GM03348 (cell line): ENCODE measurements around the gene SERPING1.
"Not testable (repeated sequence)": the region's sequence is repeated elsewhere in the genome, so short reads cannot be mapped to it uniquely, and the experiment has no call there.

Source experiments
- DNase-seq: peaks from one replicate; pipeline ENCODE4 v3.0.0; 2012; ENCODE audit warnings: low spot score

The SERPING1 gene

DNA sequence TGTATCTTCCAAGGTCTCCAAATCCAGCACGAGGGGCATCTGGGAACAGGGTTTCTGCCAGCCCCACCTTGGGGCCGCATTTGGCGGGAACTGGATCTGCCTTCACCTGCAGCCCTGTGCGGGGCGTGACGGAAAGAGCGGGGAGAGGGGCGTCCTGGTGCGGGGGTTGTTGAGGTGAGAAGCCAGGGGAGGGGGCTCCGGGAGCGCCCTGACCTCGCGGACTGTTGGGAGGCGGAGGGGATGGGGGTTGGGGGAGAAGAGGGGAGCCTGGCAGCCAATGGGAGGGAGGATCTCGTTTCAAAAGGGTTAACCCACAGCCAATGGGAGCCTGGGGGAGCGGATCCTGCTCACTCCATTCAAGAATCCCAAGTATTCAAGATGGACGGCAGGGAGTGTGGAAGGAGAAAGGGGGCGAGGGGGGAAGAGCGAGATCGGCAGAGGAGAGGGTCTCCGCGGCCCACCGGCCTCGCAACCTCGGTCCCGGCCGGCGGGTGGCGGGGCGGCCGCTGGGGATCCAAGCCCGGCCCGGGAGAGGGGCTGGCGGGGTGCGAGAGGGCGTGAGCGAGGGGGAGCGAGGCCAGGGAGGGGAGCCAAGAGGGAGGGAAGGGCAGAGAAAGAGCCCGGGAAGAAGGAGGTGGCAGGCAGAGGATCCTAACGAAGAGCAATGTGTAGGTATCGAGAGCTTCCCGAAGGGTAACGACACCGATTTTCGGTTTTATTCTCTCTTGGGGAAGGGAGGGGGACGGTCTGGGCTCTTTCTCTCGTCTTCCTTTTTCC, 40.7 kb downstream of the SERPING1 start:
- DNase-seq: peak; percentile 99

DNA sequence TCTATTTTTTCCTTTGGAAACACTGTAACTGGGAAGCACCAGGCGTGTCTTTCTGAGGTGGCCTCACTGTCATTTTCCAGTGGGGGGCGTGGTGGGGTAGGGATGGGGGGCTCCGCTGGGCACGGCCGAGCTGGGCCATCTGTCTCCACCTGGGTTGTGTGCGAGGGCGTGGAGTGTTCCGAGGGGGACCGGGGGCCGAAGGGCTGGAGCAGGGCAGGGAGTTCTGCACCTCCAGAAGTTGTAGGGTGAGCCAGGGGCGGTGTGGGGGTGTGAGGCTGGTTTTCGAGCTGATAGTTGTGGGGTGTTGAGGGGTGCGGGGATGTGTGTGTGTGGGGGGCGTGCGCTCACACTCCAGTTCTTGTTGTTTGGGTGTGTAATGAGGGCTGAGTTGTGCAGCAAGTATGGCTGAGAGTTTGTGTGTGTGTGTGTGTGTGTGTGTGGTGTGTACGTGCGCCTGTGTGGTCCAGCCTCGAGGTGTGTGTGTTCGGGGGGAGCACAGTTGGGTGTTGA, 41.4 kb downstream of the SERPING1 start:
- peak; percentile 43 for DNase-seq

DNA sequence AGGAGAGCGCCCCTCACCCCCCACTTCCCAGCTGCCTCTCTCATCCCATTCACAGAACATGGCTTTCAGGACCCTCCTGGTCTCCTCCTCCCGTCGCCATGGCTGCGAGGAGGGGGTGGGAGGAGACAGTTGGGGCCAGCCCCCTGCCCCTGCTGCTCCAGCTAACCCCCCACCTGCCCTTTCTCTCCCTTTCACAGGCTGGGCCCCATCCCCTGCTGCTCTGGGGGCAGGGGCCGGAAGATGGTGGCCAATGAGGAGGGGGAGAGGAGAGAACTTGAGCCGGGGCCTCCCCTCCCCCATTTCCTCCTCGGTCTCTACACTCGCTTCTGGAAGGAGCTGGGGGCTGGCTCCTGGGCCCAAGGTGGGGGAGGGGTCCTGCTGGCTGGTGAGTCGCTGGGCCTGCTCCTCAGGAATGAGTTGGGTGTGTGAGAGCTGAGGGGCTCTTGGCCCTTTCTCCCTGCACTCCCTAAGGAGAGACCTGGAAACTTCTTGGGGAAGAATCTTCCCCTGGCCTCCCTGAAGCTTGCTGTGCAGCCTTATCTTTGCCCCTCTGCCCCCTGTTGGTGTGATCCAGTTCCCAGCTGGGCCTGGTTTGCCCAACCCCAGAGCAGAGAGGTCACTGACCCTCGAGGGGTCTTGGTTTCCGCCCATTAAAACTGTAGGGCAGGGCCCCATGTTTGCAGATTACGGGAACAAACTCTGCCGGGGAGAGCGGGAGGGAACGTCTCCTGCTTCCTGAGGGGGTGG, 42.0 kb downstream of the SERPING1 start:
- peak; percentile 44 for DNase-seq

DNA sequence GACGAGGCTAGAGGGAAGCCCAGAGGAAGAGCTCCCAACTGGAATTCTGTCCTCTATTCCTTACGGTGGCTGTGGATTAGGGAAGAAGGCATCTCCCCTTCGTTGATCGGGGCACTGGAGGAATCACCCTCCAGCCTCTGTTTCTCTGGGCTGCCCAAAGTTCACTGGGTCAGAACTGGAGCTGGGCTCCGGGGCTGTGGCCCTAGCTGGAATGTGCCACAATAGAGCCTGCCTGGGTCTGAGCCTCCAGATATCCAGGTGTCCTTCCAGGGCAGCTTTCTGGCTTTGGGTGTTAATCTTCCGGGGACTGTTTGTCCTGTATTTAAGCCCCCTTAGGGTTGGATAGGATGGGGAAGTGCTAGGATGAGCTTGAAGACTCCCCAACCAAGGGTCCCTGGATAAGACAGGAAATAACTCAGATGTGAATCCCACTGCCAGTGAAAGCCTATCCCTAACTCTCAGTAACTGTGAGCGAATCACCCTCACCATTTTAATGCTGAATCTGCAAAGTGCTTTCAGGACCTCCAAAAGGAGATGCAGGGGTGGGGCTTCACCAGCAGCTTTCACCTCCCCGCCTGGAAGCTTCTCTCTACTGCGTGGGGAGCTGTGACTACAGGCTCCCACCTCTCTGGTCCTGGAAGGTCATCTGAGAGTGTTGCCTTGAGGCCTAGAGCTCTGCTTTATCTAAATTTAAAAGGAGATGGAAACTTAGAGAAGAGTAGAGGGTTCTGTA, 42.7 kb downstream of the SERPING1 start:
- no peak for DNase-seq

DNA sequence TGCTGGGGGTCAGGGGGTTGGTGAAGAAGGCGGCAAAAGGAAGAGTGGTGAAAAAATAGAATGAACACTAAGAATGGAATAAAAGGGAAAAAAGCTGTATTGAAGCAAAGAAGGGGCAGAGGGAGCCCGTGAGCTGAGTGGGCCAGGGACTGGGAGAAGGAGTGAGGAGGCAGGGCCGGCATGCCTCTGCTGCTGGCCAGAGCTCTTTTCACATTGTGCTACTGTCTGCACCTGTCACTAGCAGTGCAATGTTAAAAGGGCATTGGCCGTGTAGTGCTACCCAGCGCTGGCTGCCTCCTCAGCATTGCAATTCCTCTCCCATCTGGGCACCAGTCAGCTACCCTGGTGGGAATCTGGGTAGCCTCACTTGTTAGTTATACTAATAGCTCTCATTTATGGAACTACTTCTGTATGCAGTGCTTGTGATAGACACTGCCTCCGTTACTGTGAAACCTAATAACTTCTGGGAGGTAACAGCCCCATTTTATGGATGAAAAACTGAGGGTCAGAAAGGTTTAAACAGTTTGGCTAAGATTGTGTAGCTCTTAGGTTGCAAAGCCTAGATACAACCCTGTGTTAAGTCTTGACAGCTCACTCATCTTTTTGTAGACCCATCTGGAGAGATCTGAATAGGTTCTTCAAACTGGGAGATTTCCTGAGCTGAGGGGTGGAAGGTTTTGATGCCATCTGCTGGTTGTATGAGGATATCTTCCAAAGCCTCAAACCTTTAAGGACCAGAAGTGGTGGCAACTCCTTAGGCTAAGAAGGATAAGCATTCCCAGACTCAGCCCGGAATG, 43.7 kb downstream of the SERPING1 start:
- peak; percentile 77 for DNase-seq

DNA sequence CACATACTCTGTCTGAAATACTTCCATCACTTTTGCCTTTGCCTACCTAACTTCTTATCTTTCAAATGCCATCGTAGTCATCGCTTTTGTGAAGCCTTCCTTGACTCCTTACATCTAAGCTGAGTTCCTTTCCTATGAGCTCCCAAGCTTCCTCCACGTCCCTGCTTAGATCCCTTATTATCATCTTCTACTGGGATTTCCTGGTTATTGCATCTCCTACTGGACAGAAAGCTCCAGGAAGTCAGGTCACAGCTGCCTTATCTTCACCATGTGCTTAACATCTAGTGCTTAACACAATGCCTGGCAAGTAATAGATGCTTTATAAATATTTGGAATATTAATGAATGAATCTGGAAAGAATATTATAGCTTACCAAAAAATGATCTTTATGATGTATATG, 46.3 kb downstream of the SERPING1 start:
- no peak for DNase-seq

DNA sequence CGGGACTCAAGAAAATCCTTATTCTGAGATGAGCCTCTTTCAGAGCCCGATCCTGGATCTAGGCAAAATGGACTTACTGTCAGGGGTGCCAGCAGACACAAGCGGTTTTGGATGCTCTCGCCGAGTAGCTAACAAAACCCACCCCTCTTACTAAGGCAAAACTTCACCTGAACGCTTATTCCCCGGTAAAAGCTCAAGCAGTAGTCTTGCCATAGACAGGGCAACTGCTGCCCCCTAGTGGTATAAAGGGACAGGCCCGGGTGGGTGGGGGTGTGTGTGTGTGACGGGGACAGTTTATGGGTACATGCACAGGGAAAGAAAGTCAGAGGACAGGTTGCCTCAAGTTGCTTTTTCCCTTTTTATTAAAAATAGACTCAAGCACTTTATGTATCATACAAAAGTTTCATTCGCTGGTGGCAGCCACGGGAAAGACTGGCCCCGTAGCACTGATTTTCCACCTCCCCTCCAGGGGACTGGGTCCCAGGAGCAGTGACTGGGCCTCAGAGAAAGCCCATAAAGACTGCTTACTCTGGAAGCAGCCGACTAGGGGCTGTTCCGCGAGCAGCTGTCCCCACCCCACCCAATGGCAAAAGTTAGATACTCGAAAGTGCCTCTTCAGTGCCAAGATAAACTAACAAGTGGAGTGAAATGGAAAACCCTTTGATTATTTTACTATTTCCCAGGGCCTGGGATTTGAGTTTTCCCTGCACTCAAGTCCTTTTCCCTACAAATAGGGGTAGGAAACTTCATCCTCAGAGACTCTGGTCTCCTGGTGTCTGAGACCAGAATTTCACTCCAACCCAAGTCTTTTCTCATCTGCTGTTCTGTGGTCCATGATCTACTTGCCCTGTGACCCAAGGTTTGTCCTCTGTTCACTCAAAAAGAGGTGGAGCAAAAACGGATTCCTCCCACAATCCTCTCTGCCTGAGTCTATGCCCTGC, 47.5 kb downstream of the SERPING1 start:
- peak; percentile 85 for DNase-seq

DNA sequence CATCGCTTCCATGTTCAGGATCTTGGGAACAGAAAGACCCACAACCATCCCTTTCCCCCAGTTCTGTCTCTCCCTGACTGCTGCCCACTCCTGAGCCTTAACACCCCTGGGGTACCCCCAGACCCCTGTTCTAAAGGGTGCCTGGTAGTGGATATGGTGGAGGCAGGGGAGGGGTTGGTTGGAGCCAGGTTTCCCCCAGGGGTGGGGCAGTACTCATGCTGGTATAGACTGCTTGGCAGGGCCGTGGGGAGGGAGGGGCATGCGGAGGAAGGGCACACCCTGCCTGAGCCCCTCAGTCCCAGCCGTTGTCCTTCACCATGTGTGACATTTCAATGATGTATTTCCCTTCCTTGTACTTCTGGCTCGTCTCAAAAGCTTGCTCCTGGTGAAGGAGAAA, 48.2 kb downstream of the SERPING1 start:
- DNase-seq: no peak

DNA sequence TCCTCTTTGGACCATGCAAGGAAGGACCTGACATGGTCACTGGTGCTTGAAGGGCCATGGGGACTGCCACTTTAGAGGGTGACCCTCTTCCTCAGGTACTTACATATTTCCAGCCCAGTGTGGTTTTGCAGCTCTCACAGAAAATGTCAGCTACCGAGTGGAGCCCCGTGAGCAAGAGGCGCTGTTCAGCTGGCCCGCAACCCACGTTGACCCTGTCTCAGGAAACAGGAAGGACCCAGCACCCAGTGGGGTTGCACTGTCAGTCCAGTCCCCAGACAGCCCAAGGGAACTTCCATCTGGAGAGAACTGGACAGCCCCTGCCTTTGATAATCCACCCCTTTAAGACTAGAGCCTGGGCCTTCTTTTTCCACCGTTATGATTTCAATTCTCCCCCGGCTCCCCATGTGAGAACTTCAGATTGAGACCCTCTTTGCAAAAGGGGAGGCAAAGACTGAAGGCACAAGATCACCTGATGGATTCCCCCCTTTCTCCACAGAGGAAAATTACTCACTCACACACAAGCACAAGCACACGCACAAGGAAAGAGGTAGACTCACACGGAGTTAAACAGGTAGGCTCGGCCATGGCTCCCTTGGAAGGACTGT, 48.8 kb downstream of the SERPING1 start:
- DNase-seq: no peak

DNA sequence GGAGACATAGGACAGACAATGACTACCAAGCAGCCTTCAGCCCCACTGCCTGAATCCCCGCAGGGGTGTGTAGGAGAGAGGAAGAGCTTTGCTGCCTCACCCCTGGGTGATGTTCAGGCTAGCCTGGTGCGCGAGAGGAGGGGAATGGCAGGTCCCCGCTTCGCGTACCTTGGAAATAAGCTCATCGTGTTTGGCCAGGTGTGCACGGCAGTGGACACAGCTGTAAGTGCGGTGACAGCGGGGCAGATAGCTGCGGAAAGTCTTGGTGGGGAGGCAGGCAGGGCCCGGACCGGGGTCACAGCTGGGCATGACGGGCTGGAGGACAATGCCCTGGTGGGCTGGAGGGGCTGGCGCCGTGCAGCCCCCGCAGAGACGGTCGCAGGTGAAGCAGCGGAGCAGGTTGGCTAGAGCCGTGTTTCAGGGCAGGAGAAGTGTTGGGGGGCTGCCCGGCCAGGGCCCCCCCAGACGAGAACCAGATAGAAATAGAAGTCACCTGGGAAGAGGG, 49.4 kb downstream of the SERPING1 start:
- no peak for DNase-seq

DNA sequence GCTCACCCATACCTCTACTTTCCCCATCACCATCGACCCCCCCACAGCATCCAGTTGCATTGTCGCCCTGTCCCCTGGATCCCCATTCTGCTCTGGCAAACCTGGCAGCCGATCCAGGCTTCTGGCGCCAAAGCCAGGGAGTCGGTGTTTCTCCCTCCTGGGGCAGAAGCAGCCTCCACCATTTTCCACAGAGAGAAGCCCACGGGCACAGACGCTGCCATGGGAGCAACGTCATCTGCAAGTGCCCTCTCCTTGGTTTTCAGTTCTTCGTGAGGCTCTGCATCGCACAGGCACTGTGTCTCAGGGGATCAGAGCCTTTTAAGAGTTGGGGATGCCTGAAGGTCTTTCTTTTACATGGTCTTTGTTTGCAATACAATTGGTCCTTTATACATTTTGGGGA, 49.9 kb downstream of the SERPING1 start:
- DNase-seq: no peak

DNA sequence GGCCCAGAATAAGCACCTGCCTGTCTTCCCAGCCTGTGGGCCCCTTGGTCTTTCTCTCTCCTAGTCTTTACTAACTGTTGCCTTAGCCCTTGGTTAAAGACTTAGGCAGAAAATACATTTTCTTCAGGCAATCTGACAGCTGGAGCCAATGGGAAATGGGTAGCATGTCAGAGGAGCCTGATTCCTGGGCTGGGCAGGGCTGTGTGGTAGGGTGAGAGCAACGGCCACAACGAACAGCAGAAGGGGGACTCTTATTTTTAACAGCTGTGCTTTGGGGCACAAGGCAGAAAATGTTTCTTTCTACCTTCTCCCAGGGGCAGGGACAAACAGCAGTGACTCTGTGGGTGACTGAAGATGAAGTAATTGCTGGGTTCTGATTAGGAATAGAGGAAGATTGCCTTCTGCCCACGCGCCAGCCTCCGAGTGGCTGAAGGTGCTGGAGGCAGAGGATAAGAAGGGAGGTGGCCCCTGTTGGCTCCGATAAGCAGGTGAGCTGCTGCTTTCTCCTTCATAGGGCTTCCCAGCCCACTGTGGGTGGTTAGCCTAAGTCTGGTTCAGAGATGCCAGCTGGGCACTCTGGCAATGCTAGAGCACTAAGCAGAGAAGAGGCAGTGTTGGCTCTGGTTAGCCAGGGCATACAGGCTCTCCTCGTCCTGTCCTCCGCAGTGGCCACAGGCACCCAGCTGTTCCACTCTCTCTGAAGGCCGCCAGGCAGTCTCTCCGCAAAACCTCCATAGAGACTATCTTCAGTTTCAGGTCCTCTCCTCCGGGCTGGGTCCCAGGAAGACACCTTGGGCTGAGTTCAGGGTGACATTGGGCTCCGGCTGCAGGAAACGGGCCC, 50.7 kb downstream of the SERPING1 start:
- DNase-seq: peak; percentile 16

DNA sequence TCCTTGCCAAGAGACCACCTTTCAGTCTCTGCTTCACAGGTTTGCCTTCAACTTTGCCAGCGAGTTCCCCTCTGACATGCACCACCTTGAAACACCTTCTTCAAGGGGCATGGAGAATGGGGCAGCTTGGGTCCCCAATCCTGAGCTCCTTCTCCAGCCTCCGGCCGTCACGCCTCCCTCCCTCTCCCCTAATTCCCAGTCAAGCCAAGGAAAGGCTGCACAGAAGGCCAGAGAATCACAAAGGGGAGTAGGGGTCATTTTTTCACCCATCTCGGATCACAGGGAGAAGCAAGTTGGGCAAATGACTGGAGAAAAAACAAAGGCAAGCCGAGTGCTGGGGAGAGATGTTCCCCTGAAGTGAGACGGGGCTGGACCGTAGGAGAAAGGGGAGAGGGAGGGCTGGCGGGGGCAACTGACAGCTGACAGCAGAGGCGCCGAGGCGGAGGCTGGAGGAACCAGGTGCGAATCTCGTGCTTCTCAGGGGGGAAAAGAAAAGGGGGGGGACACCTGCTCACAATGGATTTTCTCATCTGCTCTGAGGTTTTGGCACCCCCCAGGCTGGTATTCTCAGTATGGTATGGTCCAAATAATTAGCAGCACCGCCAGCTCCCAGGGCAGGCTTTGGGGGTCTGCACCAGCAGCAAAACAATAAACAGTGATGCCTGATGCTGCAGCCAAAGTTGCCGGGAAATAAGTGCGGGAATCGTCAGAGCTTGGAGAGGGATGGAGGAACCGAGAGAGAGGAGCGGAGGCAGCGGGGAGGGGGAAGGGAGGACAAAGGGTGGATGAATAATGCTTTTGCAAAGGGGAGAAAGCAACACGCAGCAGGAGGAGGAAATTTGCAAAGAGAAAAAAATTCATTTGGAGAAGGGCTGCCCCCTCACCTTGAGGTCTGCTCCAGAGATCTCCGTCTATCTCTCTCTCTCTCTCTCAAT, 51.6 kb downstream of the SERPING1 start:
- peak; percentile 45 for DNase-seq

DNA sequence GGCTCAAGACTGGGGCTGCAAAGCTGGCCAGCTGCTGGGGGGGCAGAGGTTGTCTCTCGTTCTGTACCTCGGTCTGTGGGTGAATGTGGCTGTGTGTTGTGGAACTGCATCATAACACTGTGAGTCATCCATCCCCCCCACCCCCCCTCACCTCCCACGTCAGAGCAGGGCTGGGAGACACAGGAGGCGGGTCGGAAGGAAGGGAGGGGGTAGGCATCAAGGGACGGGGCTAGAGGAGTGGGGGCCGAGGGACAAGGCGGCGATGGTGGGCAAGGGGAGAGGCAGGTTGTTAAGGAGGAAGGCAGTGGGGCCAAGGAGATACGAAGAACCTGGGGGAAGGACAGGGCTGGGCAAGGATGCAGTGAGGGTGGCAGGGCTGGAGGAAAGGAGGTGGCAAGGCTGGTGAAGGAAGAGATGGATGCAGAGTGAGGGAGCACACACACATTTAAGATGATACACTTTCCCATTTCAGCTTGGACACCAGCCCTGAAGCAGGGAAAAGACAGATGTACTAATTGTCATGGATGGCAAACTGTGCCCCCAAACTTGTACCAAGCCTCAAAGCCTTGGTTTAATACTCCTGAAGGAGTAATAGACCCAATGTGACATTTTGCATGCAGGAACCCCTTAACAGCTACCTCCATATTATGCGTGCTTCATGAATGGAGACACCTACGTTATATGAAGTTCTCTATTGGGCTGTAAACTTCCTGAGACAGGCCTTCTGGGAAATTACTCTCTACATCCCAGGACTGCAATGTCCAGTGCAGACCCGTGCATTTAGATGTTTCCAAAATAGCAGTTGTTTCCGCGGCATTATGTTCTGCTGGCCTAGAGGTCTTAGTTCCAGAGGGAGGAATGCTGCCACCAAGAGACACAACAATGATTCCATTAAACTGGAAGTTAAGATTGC, 52.6 kb downstream of the SERPING1 start, which contains the start of gene YPEL4:
YPEL4 (minus strand) TSS at position 87 of the 913 bp plus-strand sequence. CDS start 2,805 bp downstream, outside the sequence.
- peak; percentile 90 for DNase-seq

DNA sequence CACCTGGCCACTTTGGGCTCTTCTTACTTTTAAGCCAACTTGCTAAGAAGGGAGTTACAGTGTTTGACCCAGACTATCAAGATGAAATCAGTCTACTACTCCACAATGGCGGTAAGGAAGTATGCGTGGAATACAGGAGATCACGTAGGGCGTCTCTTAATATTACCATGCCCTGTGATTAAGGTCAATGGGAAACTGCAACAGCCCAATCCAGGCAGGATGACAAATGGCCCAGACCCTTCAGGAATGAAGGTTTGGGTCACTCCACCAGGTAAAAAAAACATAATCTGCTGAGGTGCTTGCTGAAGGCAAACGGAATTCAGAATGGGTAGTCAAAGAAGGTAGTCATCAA, 53.2 kb downstream of the SERPING1 start:
- DNase-seq: no peak

DNA sequence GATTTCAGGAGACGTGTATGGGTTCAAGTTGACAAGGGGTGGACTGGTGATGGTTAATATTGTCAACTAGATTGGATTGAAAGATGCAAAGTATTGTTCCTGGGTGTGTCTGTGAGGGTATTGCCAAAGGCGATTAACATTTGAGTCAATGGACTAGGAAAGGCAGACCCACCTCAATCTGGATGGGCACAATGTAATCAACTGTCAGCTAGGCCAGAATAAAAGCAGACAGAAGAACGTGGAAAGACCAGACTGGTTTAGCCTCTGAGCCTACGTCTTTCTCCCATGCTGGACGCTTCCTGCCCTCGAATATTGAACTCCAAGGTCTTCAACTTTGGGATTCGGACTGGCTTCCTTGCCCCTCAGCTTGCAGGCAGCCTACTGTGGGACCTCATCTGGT, 53.9 kb downstream of the SERPING1 start:
- DNase-seq: no peak

DNA sequence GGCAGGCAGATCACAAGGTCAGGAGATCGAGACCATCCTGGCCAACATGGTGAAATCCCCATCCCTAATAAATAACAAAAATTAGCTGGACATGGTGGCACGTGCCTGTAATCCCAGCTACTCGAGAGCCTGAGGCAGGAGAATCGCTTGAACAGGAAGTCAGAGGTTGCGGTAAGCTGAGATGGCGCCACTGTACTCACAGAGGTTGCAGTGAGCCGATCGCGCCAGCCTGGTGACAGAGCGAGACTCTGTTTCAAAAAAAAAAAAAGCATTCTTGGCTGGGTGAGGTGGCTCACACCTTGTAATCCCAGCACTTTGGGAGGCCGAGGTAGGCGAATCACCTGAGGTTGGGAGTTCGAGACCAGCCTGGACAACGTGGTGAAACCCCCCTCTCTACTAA, 54.7 kb downstream of the SERPING1 start:
- not testable (repeated sequence) for DNase-seq
